GM19239 (cell line): Measurements from ENCODE around the gene TMEM244.
"Not testable (repeated sequence)": the region's sequence is repeated elsewhere in the genome, so short reads cannot be mapped to it uniquely, and the experiment has no call there.

ENCODE experiments used
- DNase-seq: peaks from one replicate; pipeline ENCODE4 v3.0.0; 2011; ENCODE audit warnings: low spot score; ENCODE audit not compliant: insufficient read length
- FAIRE-seq: peaks from 2 replicates; lab custom pipeline; 2011; peaks lifted over from hg19 to GRCh38; lab: Jason Lieb, UNC

Gene TMEM244

GRCh38 chr6:129871221-129871620 lies 10.1 kb upstream of the TMEM244 start:
- FAIRE-seq = no peak
- DNase-seq = no peak

DNA sequence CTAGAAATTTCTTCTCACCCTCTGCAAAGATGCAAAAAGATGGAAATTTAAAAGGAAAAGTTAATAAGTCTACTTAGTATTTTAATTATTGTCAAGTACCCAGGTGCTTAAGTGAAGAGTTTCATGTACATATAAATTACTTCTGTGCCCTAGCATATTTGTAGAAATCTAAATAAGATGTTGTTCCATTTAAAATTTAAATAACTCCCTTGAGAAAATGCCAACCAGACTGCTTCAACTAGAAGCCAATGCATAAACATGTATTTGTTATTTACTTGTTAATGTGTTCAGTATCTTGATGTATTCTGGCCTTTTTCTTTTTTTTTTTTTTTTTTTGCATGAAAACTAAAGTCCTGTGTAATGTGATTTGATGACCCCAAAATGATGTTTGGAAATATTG lies 6.3 kb upstream of the TMEM244 start:
- DNase-seq (no peak), FAIRE-seq (no peak)

DNA sequence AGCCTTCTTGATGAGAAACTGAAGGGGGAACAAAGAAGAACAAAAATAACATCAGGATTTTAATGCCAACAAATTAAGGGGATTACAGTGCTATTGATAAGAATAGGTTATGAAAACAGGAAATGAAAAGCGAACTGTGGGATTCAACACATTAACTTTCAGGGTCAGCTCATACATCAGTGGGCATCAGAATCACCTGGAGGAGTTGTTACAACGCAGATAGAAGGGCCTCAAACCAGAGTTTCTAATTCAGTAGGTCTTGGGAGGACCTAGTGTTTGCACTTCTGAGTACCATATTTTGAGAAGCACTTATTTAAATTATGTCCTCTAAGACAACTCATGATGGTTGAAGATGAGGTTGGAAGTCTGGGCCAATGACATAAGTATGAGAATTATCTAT lies 5.6 kb upstream of the TMEM244 start:
- FAIRE-seq = peak; percentile 80
- no peak for DNase-seq

GRCh38 chr6:129866256-129866655 lies 5.1 kb upstream of the TMEM244 start:
- DNase-seq (no peak), FAIRE-seq (peak; percentile 62)

- DNase-seq (no peak), FAIRE-seq (no peak)
These were observed 3.9 kb upstream of the TMEM244 start for GRCh38 chr6:129865013-129865412.

DNA sequence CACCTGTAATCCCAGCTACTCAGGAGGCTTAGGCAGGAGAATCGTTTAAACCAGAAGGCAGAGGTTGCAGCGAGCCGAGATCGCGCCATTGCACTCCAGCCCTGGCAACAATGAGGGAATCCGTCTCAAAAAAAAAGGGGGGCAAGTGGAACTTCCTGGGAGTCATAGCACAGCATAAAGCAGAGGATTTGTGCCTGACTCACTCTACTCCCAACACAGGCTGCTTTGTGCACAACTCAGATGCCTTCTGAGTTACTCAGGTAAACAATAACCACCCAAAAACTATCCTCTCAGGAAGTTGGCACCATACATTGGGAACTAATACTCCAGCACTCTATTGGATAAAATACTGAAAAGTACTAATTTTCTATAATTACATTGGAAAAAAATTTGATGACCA lies 2.5 kb upstream of the TMEM244 start:
- FAIRE-seq = no peak
- DNase-seq = no peak

DNA sequence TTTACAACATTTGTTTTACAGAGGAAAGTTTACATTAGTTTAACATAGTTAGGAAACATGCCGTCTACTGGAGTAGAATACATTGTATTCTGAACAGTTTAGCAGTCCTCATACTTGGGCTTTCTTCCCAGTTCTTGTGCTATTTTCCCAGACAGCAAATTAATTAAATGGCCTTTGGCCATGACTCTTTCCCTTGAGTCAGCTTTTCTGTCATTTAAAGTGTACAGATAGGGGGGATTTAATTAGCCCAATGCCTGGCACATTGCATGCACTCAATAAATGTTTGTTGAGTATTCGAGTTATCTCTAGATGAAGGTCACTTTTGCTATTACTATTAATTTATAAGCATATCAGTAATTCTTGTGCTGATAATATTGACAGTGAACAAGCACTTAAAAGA lies 1.6 kb downstream of the TMEM244 start:
- FAIRE-seq = no peak
- DNase-seq = no peak

- FAIRE-seq = no peak
- no peak for DNase-seq
These were observed 3.3 kb downstream of the TMEM244 start for GRCh38 chr6:129857838-129858237.

DNA sequence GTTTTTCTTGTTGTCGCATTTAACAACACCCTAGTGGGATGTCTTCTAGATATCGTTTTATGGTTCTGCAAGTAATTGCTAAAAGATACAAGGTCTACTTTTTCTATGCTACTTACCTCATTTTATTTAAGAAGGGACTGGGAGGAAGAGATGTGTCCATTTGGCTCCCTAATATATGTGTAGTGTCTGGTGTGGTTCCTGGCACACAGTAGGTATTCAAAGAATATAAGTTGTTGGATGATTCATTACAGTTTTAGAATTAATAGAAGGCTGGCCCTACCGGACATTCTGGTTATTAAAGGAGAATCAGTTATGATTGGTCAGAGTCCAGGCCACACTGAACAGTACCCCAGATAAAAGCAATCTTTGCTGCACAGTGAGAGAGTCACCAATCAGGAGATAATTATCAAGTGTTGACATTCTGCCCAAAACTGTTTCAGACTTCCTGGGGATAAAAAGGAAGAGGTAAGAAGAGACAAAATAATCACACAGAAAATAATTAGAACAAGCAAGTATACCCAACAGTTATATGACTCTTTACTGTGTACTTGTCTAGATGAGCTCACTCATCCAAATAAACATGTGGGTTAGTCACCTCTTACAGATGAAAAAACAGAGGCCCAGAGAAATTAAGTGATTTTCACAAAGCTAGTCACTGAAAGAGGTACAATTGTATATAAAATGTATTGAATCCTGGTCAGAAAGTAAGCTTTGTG lies 7.0 kb downstream of the TMEM244 start:
- FAIRE-seq (no peak), DNase-seq (no peak)

- no peak for DNase-seq
These were observed 8.8 kb downstream of the TMEM244 start for GRCh38 chr6:129852257-129852858.

GRCh38 chr6:129849456-129849855 lies 11.7 kb downstream of the TMEM244 start:
- DNase-seq (no peak), FAIRE-seq (no peak)

More at GRCh38 chr6:129852257-129852858, 8.8 kb downstream of the TMEM244 start:
- no peak for FAIRE-seq

- FAIRE-seq (no peak), DNase-seq (no peak)
These were observed 14.4 kb downstream of the TMEM244 start for GRCh38 chr6:129846761-129847160.

DNA sequence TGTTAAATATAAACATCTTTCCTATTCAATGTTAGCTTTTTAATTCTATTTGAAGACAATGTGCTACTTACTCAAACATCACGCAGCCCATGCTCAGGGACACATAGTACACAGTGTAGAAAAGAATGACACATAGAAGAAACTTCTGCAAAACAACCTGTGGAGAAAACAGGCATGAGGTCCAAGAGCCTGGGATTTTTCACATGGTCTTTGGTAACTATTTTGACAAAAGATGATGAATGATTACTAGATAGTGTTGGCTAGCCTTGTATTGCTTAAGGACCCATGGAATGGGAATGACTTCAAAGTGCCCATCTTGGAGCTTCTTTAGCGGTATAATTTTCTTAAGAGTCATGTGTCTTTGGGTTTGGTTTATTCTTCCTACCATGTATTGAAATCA lies 15.4 kb downstream of the TMEM244 start:
- DNase-seq = no peak
- FAIRE-seq = no peak

GRCh38 chr6:129844118-129844891 lies 16.8 kb downstream of the TMEM244 start:
- DNase-seq = no peak

GRCh38 chr6:129843573-129843972 lies 17.5 kb downstream of the TMEM244 start:
- no peak for DNase-seq
- FAIRE-seq = no peak

More at GRCh38 chr6:129844118-129844891, 16.8 kb downstream of the TMEM244 start:
- FAIRE-seq = no peak

- FAIRE-seq (no peak), DNase-seq (no peak)
These were observed 18.2 kb downstream of the TMEM244 start for GRCh38 chr6:129842881-129843409.

DNA sequence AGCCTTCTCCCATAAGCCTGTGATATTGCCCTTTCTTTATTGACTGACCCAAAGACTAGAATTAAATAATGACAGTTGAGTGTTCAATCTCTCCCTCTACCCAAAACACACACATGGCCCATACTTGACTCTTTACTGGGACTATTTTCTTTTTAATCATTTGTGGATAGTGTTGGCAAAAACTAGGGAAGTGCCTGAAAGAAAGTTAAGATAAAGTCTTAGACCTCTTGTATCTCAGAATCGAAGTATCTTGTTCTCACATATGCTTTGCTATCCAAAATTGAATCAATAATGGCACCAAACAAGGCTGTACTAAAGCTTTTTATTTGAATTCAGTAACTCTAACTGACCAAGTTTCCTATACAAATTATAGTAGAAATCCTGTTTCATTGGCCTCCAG lies 19.0 kb downstream of the TMEM244 start:
- DNase-seq = no peak
- no peak for FAIRE-seq

- DNase-seq, FAIRE-seq: not testable (repeated sequence)
These were observed 21.6 kb downstream of the TMEM244 start for GRCh38 chr6:129839562-129839961.

- DNase-seq (no peak), FAIRE-seq (no peak)
These were observed 25.4 kb downstream of the TMEM244 start for GRCh38 chr6:129835691-129836090.

GRCh38 chr6:129832299-129832698 lies 28.8 kb downstream of the TMEM244 start:
- no peak for FAIRE-seq
- no peak for DNase-seq

DNA sequence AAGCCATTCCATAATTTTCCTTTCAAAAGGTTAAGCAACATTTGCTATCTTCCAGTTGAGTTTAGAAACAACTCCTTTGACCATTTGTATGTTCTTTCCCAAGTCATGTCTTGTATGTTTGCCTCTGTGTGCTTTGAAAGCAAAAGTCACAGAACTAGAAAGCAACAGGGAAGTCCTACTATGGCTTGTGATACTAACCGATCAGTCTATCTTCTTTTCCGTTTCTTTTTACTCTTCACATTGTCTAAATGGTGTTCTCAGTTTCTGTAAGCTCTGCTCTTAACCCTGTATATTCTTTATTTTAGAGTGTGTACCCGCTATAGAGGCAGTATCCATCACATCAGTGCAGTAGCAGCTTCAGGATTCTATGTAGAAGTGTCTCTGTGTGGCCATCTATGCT lies 32.9 kb downstream of the TMEM244 start:
- FAIRE-seq = no peak
- no peak for DNase-seq
